Measurements from ENCODE around the gene CYB561D2.

The CYB561D2 gene

DNA sequence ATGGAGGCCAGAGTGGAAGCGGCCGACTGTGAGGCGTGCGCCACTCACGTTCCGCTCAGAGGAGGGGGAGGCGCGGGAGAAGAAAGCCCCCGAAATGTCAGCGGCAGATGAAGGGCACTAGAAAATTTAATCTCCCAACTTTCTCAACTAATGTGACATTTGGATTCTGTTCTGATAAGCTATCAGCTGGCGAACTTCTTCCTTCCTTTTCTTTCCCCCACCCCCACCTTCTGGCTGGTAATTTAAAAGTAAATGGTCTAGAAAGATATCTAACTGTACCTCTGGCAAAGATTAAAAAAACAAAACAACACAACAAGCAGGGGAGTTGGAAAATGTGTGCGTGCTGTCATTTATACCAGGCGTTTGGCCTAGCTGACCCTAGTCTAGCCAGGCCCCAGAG, 35.1 kb downstream of the CYB561D2 start:
- H3K27me3 ChIP-seq (ENCODE audit: control insufficient read depth, insufficient read depth, low read length) = no peaks in the 10 kb centered on the region
- no peak overlapping the region for H2AFZ ChIP-seq
- no peak overlapping the region for H3K9ac ChIP-seq
- no peak overlapping the region for H3K4me2 ChIP-seq (ENCODE audit: low read length)
- H3K4me3 ChIP-seq (ENCODE audit: low read depth, low read length) = no peak overlapping the region
- no peaks in the 10 kb centered on the region for H3K9me3 ChIP-seq (ENCODE audit: control insufficient read depth, low read length)
- H3K36me3 ChIP-seq (ENCODE audit: control insufficient read depth, insufficient read depth, low read length) = no peaks in the 10 kb centered on the region
- TF ChIP-seq, protein P1, sequence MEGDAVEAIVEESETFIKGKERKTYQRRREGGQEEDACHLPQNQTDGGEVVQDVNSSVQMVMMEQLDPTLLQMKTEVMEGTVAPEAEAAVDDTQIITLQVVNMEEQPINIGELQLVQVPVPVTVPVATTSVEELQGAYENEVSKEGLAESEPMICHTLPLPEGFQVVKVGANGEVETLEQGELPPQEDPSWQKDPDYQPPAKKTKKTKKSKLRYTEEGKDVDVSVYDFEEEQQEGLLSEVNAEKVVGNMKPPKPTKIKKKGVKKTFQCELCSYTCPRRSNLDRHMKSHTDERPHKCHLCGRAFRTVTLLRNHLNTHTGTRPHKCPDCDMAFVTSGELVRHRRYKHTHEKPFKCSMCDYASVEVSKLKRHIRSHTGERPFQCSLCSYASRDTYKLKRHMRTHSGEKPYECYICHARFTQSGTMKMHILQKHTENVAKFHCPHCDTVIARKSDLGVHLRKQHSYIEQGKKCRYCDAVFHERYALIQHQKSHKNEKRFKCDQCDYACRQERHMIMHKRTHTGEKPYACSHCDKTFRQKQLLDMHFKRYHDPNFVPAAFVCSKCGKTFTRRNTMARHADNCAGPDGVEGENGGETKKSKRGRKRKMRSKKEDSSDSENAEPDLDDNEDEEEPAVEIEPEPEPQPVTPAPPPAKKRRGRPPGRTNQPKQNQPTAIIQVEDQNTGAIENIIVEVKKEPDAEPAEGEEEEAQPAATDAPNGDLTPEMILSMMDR (IDR thresholded peaks at IDR 0.05) = no peak
- H3K79me2 ChIP-seq = no peaks in the 10 kb centered on the region
- H3K27ac ChIP-seq = no peak overlapping the region
- peaks cover under 1% of the 10 kb centered on the region for H3K4me1 ChIP-seq

DNA sequence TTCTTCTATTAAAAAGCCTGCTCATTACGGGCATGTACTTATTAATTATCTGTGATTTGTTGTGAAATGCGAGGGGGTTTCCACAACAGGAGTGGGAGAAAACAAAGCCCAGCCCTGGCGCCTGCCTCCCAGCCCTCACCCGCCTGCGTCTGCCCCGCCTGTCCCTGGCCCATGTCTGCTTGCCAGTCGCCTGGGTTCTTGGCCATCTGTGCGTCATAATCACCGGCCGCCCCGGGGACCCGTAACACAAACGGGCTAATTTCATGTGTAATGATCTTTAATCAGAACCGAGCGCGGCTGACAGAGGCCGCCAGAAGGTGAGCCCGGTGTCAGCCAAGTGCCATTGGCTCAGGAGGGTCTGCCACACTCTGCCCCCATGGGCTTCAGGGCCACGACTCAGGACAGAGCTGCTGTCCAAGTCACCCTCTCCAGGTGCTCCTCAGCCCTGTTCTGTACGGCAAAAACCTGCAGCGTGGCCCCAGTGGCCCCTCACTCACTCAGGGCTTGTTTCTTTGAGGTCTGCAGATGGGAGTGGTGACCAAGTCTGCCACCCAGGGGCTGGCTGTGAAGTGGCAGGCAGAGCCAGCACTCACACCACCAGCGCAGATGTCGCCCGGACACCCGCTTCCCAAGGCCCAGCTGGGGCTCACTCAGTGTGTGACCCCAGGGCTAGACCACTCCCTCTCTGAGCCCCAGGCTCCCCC, 37.5 kb downstream of the CYB561D2 start:
- TF ChIP-seq, protein P1 (IDR thresholded peaks at IDR 0.05) = no peak
- Histone ChIP-seq H3K27ac (no peak overlapping the region), H3K79me2 (no peaks in the 10 kb centered on the region), H3K4me3 (ENCODE audit: low read depth, low read length) (no peak overlapping the region), H3K9ac (no peak overlapping the region), H3K4me1 (peaks cover 11% of the 10 kb centered on the region), H3K9me3 (ENCODE audit: control insufficient read depth, low read length) (no peaks in the 10 kb centered on the region), H3K27me3 (ENCODE audit: control insufficient read depth, insufficient read depth, low read length) (no peaks in the 10 kb centered on the region), H3K36me3 (ENCODE audit: control insufficient read depth, insufficient read depth, low read length) (no peaks in the 10 kb centered on the region), H2AFZ (no peak overlapping the region), H3K4me2 (ENCODE audit: low read length) (no peak overlapping the region)

DNA sequence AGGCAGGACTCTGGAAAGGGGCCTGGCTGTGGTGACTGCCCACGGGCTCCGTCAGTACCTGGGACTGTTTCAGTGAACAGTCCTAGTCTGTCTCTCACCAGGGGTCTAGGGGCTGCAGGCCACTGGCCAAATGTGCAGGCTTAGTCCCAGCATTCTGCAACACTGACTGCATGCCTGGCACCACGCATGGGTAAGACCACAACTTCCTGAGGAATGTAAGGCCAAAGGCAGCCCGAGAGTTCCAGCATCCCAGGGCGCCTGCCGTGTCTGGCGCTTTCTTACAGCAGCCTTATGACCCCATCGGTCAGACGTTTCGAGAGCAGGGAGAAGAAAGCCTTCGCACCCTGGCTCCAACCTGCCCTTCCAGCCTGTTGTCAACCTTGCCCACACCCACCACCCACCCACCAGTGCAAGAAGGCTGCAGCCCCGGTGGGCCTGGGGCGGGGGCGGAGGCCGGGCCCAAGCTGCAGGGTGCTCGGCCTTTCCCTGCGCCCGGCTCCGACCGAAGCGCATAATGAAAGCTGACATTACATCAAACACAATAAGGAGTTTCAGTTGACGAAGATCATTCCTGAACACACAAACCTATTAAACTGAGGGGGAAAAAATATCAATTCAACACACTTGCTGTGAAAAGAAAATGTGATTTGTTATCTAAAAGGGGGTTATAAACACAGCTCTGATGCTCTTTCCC, 38.2 kb downstream of the CYB561D2 start:
- Histone ChIP-seq H3K79me2 (no peaks in the 10 kb centered on the region), H3K4me2 (ENCODE audit: low read length) (no peak overlapping the region), H3K4me3 (ENCODE audit: low read depth, low read length) (no peak overlapping the region), H3K27ac (no peak overlapping the region), H3K27me3 (ENCODE audit: control insufficient read depth, insufficient read depth, low read length) (no peaks in the 10 kb centered on the region), H2AFZ (no peak overlapping the region), H3K4me1 (peaks cover 11% of the 10 kb centered on the region), H3K9me3 (ENCODE audit: control insufficient read depth, low read length) (no peaks in the 10 kb centered on the region), H3K9ac (no peak overlapping the region), H3K36me3 (ENCODE audit: control insufficient read depth, insufficient read depth, low read length) (no peaks in the 10 kb centered on the region)
- TF ChIP-seq, protein P1 (IDR thresholded peaks at IDR 0.05) = no peak

DNA sequence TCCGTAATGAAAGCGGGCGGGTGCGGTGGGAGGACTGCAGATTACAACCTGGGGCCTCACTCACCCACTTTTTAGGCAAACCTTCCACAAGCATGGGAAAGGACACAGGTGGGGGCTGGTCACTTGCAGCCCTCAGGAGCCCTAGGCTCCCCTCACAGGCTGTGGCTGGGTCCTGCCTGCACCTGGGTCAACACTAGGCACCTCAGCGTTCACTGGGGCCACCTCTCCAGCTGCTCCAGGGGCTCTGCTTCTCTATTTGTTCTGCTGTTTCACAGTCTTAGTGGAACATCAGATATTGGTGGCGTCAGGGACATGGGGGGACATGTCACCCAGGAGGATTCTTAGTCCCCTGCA, 38.7 kb downstream of the CYB561D2 start:
- H3K4me2 ChIP-seq (ENCODE audit: low read length) = no peak overlapping the region

More for the DNA sequence above, 38.7 kb downstream of the CYB561D2 start:
- TF ChIP-seq, protein P1 (IDR thresholded peaks at IDR 0.05) = no peak
- Histone ChIP-seq H3K79me2 (no peaks in the 10 kb centered on the region), H3K27ac (no peak overlapping the region), H3K27me3 (ENCODE audit: control insufficient read depth, insufficient read depth, low read length) (no peaks in the 10 kb centered on the region), H3K4me3 (ENCODE audit: low read depth, low read length) (no peak overlapping the region), H3K9me3 (ENCODE audit: control insufficient read depth, low read length) (no peaks in the 10 kb centered on the region), H3K4me1 (peaks cover 11% of the 10 kb centered on the region), H3K9ac (no peak overlapping the region), H3K36me3 (ENCODE audit: control insufficient read depth, insufficient read depth, low read length) (no peaks in the 10 kb centered on the region), H2AFZ (no peak overlapping the region)
